ENCODE results near the gene SAXO1. TPM values are rescaled to one million over a fixed set of nuclear protein-coding genes. Genes with fewer than 3 reads are reported as not detected.

Gene SAXO1
- total RNA-seq, 2 donors from 2014 or later = not detected

GRCh38 chr9:18921366-18922075 is 111.5 kb downstream of the SAXO1 start:
- DNase-seq = no peak
- no peak overlapping the region for H3K27ac ChIP-seq
- H3K36me3 ChIP-seq = no peaks in the 10 kb centered on the region
- H3K4me1 ChIP-seq = no peaks in the 10 kb centered on the region
- intact Hi-C loops (cut with DNase I) = no loop called here
- no peaks in the 10 kb centered on the region for H3K9me3 ChIP-seq
- TF ChIP-seq CTCF (IDR thresholded peaks at IDR 0.05) = no peak
- no peak overlapping the region for H3K9ac ChIP-seq (ENCODE audit: low read depth in 2 of 2, low read length in 2 of 2)
- H3K27me3 ChIP-seq = no peaks in the 10 kb centered on the region
- no peak overlapping the region for H3K4me3 ChIP-seq

- Histone ChIP-seq H3K36me3 (no peaks in the 10 kb centered on the region), H3K9me3 (no peaks in the 10 kb centered on the region), H3K4me3 (no peak overlapping the region), H3K4me1 (no peaks in the 10 kb centered on the region), H3K27me3 (no peaks in the 10 kb centered on the region), H3K27ac (no peak overlapping the region), H3K9ac (ENCODE audit: low read depth in 2 of 2, low read length in 2 of 2) (no peak overlapping the region)
- intact Hi-C loops (cut with DNase I) = no loop called here
- no peak for TF ChIP-seq CTCF (IDR thresholded peaks at IDR 0.05)
- DNase-seq = no peak
These were observed 112.6 kb downstream of the SAXO1 start for GRCh38 chr9:18920141-18921084.

- intact Hi-C loops (cut with DNase I) = no loop called here
- no peak for DNase-seq
- Histone ChIP-seq H3K36me3 (no peaks in the 10 kb centered on the region), H3K4me1 (no peaks in the 10 kb centered on the region), H3K9me3 (no peaks in the 10 kb centered on the region), H3K4me3 (no peak overlapping the region), H3K27me3 (no peaks in the 10 kb centered on the region), H3K9ac (ENCODE audit: low read depth in 2 of 2, low read length in 2 of 2) (no peak overlapping the region), H3K27ac (no peak overlapping the region)
- TF ChIP-seq CTCF (IDR thresholded peaks at IDR 0.05) = no peak
These were observed 121.2 kb downstream of the SAXO1 start for GRCh38 chr9:18911714-18912342.

- DNase-seq = no peak
- TF ChIP-seq CTCF (IDR thresholded peaks at IDR 0.05) = no peak
- Histone ChIP-seq H3K4me1 (no peaks in the 10 kb centered on the region), H3K9ac (ENCODE audit: low read depth in 2 of 2, low read length in 2 of 2) (no peak overlapping the region), H3K9me3 (no peaks in the 10 kb centered on the region), H3K27me3 (no peaks in the 10 kb centered on the region), H3K36me3 (no peaks in the 10 kb centered on the region), H3K27ac (no peak overlapping the region), H3K4me3 (no peak overlapping the region)
- intact Hi-C loops (cut with DNase I) = no loop called here
These were observed 122.1 kb downstream of the SAXO1 start for GRCh38 chr9:18910916-18911315.

- Histone ChIP-seq H3K27ac (no peak overlapping the region), H3K9ac (ENCODE audit: low read depth in 2 of 2, low read length in 2 of 2) (no peak overlapping the region), H3K9me3 (no peaks in the 10 kb centered on the region), H3K27me3 (no peaks in the 10 kb centered on the region), H3K36me3 (no peaks in the 10 kb centered on the region), H3K4me3 (no peak overlapping the region), H3K4me1 (no peaks in the 10 kb centered on the region)
- intact Hi-C loops (cut with DNase I) = no loop called here
- no peak for TF ChIP-seq CTCF (IDR thresholded peaks at IDR 0.05)
- no peak for DNase-seq
These were observed 122.6 kb downstream of the SAXO1 start for GRCh38 chr9:18910435-18910834.
